ENCODE measurements around the gene DOK7.

Gene DOK7

DNA sequence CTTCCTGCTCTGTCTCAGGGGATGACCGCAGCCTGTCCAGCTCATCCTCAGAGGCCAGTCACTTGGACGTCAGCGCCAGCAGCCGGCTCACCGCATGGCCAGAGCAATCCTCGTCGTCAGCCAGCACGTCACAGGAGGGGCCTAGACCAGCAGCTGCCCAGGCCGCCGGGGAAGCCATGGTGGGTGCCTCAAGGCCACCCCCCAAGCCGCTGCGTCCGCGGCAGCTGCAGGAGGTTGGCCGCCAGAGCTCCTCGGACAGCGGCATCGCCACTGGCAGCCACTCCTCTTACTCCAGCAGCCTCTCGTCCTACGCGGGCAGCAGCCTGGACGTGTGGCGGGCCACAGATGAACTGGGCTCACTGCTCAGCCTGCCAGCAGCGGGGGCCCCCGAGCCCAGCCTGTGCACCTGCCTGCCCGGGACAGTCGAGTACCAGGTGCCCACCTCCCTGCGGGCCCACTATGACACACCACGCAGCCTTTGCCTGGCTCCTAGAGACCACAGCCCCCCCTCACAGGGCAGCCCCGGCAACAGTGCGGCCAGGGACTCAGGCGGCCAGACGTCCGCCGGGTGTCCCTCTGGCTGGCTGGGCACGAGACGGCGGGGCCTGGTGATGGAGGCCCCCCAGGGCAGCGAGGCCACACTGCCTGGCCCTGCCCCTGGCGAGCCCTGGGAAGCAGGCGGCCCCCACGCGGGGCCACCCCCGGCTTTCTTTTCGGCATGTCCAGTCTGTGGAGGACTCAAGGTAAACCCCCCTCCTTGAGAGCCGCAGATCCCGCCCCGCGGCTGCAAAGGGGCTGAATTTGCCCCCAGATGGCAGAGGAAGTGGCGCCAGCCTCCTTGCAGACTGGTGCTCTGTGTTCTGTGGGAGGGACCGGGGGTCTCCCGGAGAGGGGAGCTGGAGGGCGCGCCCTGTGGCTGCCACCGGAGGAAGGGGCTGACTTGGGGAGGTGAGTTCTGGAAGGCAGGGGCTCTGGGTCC lies 29.9 kb downstream of the DOK7 start:
- DNase-seq, result no peak

DNA sequence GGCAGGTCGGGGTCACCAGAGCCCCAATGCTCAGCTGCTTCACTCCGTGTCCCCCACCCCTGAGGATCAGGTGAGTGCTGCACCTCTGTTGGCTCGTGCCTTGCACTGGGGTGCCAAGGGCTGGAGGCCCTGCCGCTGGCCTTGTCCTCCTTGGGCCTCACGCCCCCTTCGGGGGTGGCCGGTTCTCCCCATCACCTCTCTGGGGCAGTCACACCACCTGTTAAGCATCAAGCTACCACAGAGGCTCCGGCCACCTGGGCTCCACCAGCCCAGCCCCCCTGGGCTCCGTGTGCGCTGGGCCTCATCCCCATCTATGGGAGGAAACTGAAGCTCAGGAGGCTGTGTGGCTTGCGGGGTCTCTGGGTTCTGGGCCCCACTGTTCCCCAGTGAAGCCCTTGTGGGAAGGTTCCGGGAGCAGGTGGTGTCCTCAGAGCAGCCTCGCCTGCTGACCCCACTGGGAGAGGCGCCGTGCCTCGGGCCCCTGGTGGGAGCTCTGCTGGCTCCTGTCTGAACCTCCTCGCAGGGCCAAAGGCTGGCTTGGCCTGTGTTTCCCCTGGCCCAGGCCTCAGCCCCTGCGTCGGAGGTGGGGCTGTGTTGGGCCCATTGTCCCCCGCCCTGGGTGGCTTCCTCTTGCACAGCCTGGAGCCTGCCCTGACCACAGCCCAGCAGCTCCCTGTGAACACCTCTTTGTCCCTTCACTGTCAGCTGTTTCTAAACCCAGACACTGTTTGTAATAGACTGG lies 30.8 kb downstream of the DOK7 start:
- DNase-seq, result no peak

DNA sequence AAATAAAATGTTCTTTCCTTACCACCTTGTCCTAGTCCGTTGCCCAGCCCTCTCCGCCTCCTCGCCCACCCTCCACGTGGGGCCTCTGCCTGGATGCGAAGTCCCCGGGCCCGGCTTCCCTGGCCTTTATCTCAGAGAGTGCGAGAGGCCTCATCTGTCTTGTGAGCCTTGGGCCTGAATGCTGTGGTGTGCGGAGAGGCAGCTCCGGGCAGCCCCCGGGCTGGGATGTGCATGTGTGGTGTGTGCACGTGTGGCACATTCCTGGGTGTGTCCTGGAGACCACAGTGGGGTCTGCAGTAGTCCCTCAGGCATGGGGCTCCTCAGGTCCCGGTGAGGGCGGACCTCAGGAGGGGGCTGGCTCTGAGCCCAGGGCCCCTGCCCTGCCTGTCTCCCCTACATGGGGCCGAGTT lies 31.4 kb downstream of the DOK7 start:
- DNase-seq, result no peak

DNA sequence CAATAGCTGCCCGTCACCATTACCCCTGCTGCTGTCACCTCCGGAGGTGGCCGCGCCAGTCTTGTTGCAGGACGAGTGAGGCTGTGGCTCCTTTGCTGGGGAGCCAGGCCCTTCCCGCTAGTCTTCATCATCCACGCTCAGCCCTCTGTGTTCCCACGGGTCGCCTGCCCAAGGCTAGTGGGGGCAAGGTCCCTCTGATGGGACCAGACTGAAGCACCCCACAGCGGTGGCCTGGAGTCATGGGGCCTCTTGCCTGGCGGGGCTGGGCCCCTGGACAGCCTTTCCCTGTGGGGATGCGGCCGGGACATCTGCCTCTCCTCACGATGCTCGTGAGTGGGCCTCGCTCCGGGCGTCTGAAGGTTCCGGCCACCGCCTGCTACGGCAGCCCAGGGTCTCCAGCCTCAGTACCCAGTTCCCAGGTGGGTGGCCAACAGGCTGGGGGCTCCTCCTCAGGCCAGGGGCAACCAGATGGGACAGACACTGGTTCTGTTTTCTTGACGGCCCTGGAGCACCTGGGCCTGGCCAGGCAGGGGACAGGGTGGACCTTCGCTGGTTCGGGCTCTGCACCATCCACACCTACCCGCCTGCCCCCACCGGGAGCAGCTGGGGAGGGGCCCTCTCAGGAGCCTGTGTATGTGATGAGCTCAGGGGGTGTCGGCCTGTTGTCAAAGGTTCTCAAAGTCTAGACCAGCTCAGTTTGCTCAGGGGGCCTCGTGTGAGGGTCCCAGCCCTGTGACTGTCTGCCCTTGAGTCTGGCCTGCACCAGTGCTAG lies 32.3 kb downstream of the DOK7 start:
- no peak for DNase-seq

DNA sequence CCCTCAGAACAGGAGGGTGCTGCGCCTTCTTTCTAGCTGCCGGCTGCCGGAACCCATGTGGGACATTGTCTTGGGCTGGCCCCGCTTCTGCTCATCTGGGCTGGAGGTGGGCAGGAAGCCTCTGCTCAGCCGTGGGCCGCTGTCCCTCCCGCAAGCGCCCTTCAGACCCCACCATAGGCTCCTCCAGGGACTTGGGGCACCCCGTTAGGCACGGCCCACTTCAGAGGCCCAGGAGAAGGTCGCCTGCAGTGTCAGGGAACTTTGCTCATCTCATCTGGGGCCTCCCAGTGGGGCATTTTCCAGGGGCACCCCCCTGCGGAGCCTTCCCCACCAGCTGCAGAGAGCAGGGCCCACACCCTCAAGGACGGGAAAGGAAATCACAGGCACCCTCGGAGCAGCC lies 32.9 kb downstream of the DOK7 start:
- no peak for DNase-seq

DNA sequence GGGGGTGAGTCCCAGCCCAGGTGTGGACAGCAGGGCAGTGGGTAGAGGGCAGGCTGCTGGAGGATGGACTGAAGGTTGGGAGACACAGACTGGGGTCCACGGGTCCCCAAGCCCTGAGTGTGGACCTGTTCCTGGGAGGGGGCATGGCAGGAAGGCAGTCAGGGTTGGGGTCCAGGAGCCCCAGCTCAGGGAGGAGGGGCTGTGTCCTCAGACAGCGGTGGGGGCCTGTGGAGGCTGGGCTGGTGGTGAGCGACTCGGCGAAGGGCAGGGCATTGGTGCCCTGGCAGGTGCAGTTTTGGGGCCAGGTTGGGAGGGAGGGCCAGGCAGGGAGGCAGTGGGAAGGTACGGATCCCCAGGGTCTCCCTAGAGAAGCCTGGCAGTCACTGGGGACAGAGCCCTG lies 34.0 kb downstream of the DOK7 start:
- DNase-seq, result no peak

DNA sequence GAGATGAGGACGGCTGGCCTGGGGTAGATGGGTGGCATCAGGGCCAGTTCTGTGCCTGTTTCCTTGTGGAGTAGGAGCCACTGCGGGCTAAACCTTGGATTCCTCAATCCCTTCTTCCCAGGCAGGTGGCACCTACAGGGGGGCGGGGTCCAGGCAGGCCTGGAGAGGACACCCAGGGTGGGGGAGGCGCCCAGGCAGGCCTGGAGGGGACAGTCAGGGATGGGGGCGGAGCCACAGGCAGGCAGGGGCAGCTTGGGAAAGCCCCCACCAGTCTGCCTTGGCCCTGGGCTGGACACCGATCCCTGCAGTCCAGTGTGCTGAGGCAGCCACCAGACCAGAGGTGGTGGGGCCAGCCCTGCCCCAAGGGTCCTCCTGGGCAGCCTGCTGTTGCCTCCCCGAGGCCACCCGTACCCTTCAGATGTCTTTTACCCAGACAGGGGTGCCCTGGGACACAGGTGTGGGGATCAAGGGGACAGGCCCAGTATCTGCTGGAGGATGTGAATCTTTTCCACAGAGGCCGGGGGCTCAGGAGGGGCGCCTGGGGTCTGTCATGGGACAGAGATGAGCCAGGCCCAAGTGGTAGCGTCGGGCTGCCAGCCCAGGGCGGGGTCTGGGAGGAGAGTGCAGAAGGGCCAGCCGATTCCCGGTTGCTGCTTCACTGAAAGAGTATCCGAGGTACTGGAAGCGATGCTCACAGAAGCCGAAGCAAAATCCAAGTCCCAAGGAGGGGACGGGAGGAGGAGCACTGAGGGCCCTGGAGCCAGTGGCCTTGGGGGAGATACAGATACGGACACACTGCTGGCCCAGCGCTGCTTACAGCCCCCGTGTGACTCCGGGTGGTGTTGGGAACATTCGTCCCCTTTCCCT lies 34.6 kb downstream of the DOK7 start:
- DNase-seq, result no peak

DNA sequence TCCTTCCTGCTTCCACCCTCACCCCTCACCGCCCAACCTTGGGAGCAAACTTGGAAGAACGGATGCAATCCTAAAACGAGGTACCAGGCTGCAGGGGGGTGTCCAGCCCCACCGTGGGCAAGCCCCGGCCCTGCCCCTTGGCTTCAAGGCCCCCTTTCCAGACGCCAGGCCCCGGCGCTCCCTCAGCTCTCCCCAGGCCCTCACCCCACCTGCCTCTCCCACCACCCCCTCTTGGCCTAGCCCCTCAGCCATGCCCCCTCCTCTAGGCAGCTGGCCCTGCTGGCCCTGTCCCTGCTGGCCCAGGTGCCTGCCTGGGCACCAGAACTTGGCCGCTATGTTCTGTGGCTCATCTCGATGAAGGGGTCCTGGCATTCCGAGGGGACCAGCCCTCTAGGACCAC lies 35.3 kb downstream of the DOK7 start:
- no peak for DNase-seq

DNA sequence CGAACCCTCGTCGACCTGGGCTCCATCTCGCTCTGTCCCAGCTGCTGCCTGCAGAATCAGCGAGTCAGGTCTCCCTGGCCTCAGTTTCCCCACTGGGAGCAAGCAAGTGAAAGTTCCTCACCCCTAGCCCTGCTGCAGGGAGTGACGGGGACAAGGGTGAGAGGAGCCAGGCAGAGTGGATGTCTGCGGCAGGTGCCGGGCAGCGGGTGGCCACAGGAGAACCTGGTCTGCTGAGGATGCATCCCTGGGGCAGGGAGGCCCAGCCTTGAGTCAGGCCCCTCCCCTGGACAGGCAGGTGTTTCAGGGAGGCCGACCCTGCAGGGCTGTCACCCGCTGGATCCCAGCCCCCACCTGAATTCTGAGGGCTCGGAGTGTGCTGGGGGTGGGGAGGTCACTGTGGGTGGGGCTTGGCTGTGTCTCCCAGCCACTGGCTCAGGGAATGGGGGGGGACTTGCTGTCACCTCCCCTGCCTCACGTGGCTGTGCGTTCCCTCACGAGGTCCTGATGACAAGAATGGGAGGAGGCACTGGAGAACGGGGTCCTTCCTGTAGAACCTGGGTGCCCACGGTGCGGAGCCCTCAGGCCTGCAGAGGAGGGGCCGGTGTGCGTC lies 35.9 kb downstream of the DOK7 start:
- no peak for DNase-seq

DNA sequence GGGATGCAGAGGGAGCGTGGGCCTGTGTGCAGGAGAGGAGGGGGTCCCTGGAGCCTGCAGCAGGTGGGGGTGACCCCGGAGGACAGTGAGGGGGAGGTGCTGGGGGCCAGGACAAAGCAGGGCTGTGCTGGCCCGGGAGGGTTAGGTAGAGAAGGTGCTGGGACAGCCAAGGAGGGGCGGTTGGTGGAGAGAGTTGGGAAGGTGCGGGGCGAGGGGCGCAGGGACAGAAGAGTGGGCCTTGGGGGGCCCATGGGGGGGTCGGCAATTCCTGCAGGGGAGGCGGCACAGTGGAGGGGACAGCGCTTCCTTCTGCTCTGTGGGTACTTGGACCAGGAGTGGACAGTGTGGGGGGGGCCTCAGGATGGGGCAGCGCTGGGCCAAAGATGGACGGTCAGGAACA lies 36.6 kb downstream of the DOK7 start:
- no peak for DNase-seq

DNA sequence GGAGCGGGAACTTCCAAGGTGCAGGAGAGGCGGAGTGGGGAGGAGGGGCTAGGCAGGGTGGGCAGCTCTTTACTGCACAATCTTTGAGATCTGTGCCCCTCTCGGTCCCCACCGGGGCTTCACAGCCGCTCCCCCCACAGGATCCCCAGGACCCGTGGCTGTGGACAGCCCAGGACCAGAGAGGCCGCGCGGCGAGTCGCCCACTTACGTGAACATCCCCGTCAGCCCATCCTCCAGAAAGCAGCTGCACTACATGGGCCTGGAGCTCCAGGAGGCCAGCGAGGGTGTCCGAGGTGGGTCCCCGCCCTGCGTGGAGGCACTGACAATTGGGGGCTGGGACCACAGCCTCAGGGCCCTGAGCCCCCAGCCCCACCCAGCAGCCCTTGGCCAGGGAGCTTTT lies 37.0 kb downstream of the DOK7 start:
- no peak for DNase-seq

DNA sequence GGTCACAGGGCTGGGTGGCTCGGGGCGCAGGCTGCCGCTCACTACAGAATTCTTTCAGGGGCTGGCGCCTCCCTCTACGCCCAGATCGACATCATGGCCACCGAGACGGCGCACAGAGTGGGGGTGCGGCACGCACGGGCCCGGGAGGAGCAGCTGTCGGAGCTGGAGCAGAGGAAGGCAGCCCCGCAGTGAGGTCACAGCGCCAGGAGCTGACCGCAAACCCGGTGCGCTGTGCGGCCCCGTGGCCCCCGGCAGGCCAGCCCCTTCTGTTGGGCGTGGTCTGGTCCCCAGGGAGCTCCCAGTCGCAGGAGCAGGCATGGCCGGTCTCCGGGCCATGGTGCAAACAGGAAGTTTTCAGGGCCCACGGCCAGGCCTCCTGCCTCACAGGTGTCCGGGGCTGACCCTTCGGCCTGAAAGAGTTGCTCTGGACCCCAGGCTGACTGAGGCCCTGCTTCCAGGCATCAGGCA lies 37.6 kb downstream of the DOK7 start:
- DNase-seq, result no peak

DNA sequence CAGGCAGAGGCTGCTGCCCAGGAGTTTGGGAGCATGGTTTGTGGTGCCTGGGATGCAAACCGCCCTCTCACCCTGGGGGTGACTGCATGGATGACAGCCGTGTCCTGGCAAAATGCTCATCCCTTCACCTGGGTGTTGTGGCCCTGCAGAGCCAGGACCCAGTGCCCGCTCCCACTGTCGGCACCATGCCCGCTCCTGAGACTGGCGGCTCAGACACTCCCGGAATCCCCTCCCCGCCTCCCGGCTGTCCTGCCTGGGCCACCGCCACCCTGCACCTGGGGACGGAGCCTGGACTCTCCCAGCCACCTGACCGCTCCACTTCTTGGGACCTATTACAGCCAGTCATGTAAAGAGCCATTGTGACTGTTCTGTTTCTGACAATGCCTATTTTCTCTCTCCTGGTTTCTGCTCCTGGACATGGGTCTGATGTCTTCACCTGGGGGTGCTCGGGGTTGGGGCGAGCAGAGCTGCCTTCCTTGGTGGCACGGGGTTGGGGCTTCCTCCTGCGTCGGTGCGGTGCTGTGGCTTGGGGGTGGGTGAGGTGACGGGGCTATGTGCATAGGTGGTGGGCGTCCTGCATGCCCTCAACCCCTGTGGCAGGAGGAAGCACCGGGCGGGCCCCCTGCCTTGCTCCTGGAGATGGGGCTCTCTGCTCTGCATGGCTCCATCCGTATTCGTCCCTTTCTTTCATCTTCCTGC lies 38.2 kb downstream of the DOK7 start:
- DNase-seq, result no peak

DNA sequence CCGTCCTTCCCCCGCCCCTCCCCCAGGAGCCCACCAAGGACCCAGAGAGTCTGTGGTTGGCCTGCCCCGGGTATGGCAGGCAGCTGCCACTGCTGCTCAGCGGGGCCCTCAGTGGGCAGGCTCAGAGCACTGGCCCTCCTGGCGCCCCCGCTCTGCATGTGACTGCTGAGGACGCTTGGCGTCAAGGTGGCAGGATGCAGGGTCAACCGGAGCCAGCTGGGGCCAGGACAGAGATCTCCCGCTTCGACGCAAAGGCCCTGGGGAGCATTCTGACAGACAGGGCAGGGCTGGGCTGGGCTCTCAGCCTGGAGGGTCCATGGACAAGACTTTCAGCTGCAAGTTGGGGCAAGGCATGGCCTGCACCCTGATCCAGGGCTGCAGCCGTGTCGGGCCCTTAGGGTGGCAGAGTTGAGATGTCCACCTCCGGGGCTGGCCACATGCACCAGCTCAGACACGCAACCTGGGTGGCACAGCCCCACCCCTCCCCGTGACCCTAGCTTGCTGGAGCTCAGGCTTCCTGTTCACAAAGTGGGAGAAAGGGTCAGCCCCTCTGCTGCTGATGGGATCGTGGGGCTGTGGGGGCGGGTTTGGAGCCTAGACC lies 38.8 kb downstream of the DOK7 start:
- DNase-seq, result no peak

DNA sequence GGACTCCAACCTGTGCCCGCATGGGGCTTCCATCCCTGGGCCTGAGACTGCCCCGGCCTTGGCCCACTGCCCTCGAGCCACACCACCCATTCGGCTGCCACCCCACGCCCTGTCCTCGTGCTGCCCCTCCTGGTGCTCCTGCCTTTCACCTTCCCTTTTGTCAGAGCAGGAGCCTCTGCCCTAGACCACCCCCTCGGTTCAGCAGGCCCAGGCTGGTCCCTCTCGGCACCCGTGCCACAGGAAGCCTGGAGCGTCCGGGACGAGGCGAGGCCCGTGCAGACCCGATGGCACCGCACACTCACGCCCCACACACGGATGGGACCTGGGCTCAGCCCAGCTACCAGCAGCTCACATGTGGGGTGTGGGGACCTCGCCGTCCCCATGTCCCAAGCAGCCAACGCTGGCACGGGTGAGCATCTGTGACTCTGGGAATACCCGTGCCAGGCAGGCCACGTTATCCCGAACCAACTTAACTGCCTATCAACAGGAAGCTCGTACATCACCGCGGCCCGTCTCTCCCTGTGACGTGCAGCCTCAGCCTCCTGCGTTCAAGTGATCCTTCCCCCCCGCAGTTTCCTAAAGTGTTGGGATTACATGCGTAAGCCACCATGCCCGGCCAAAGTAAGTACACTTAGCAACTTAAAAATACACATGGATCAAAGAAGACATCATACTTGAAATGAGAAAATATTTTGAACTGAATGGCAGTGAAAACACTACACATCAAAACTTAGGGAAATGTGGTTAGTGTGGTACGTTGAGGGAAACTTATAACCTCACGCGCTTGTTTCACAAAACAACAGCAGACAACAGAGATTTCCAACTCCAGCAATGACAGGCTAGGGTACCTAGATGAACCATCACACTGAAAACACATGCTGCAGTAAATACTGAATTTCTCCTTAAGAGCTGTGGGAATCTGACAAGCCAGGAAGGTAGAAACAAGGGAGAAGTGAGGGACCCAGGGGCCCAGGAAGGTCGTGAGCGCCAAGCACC lies 40.1 kb downstream of the DOK7 start:
- DNase-seq, result no peak

DNA sequence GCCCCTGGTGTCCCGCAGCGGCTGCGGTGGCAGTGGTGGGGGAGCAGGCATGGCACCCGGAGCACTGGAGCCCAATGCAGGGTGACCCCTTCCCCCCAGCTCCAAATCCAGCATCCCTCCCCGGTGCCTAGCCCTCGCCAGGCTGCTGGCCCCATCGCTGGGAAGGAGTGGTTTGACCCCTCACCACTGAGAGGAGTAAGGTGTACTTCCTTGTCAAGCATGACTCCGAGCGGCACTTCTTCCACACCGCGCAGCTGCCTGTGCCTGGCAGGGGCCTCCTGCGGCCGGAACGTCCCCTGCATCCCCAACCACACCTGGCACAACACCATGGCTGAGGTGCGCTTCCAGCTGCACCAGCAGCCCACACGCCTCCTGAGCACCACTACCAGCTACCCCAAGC lies 42.1 kb downstream of the DOK7 start:
- DNase-seq, result no peak

DNA sequence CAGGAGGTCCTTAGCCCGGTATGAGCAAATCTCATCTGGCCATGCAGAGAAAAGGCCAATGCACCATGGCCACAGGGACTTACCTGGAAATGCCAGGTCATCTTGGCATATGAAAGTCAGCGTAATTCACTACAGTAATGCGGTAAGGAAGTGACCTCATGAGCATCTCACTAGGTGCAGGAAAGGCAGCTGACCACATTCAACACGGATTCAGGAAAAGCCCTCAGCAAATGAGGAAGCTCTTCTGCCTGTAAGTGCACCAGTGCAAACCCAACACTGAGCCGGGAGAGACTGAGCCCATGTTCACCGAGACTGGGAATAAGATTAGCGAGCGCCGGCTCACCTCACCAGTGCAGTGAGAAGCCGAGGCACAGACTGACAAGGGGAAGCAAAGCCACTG lies 45.4 kb downstream of the DOK7 start:
- no peak for DNase-seq

DNA sequence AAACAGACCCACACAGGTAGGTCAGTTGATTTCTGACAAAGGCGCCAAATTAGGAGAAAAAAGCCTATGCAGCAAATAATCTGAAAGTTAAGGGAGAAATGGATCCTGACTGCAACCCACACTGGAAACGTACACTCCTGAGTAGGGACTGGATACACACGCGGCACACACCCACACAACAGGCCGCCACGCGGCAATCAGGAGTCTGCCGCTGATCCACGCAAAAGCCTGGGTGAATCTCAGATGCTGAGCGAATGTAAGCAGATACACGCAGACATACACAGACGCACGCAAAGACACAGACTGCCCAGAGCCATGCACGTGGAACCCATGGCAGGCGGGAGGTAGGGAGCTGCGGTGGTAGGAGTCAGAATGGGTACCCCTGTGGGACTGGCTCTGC lies 47.4 kb downstream of the DOK7 start:
- no peak for DNase-seq

DNA sequence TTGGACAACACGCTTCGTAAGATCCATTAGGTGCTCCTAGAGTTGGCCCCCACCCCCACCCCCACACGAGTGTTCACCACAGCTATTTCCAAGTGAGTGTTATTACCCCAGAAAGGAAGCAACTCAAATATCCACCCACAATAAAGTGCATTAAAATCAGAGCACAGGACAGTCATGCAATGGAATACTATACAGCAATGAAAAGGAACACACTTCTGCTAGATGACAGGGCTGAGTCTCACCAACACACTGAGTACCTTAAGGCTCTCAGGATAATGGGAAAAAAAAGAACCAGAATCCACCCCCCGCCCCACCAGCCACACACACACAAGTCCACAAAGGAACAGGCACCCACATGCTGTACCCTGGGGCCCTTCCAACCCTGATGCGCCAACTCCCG lies 48.1 kb downstream of the DOK7 start:
- DNase-seq, result no peak

Data from activated CD8-positive, alpha-beta memory T cell treated with anti-CD3 and anti-CD28 coated beads, Interleukin-2, amount 50 U/mL, for 4 hours (primary cell).